ENCODE data around the gene SERPINB6.

- no peak for TF ChIP-seq CTCF (IDR thresholded peaks at IDR 0.05)
- TF ChIP-seq POLR2A (IDR thresholded peaks at IDR 0.05): no peak
Measured at GRCh38 chr6:3014675-3015066, 43.3 kb upstream of the SERPINB6 start.
